ENCODE measurements around the gene CMIP. TPM values are rescaled to one million over a fixed set of nuclear protein-coding genes. Genes with fewer than 3 reads are reported as not detected.

Gene CMIP
- total and polyA plus RNA-seq, 10 of the 15 experiments (the other 5 are each of a cell fraction or from before 2014, with no cell fraction given) = 1.2 to 43.2 (median 4.4) TPM

DNA sequence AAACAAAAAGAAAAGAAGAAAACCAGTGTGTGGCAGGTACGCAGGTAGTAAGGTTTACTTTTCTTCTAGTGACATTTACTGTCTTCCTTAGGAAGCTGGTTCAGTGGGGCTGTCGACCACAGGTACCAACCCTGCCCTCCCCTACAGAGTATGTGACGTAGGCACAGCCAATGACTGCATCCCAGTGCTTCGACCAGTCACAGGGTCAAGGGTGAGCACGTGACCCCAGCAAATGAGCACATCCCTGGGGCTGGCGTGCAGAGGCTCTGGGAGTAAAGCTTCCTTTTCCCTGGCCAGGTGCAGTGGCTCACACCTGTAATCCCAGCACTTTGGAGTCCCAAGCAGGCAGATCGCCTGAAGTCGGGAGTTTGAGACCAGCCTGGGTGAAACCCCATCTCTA, 295.6 kb downstream of the CMIP start (continued):
- TF ChIP-seq JUND (IDR thresholded peaks at IDR 0.05; ENCODE audit: low read depth, low read length) (no peak), NFYB (IDR thresholded peaks at IDR 0.05; ENCODE audit: insufficient read depth, low read depth, low read length) (peak; percentile 80), SMC3 (IDR thresholded peaks at IDR 0.05; ENCODE audit: borderline replicate concordance, low read length) (no peak), ZBED1 (IDR thresholded peaks at IDR 0.05; ENCODE audit: borderline replicate concordance) (no peak), SREBF1 (IDR thresholded peaks at IDR 0.05; ENCODE audit: low read length) (no peak), MEF2B (IDR thresholded peaks at IDR 0.05; ENCODE audit: partially characterized antibody, poor library complexity, severe bottlenecking) (no peak), EED (IDR thresholded peaks at IDR 0.05; ENCODE audit: low read depth) (no peak), BCL11A (IDR thresholded peaks at IDR 0.05; ENCODE audit: low read depth, low read length) (no peak), TCF12 (IDR thresholded peaks at IDR 0.05; ENCODE audit: low read depth, low read length) (peak; percentile 46; the same call in 1 of the 2 replicates), ATF7 (IDR thresholded peaks at IDR 0.05; ENCODE audit: low read depth) (peak; percentile 51), TAF1 (IDR thresholded peaks at IDR 0.05; ENCODE audit: borderline replicate concordance, low read depth, low read length) (no peak), NFIC (IDR thresholded peaks at IDR 0.05; ENCODE audit: low read depth, low read length) (no peak), SPI1 (IDR thresholded peaks at IDR 0.05; ENCODE audit: borderline replicate concordance, insufficient read depth, low read depth, low read length) (no peak), CREM (IDR thresholded peaks at IDR 0.05; ENCODE audit: low read depth) (peak; percentile 86), CBX5 (IDR thresholded peaks at IDR 0.05; ENCODE audit: low read depth) (no peak), SUPT20H (IDR thresholded peaks at IDR 0.05; ENCODE audit: borderline replicate concordance, control insufficient read depth, low read depth, low read length) (no peak), CUX1 (IDR thresholded peaks at IDR 0.05; ENCODE audit: insufficient replicate concordance, low read depth, low read length) (no peak), RAD21 (IDR thresholded peaks at IDR 0.05; ENCODE audit: insufficient read depth, low read depth, low read length) (no peak), ZNF384 (IDR thresholded peaks at IDR 0.05; ENCODE audit: borderline replicate concordance, low read depth, low read length) (no peak), EZH2 (IDR thresholded peaks at IDR 0.05; ENCODE audit: borderline replicate concordance, control insufficient read depth, low read depth, low read length) (no peak), ATF2 (IDR thresholded peaks at IDR 0.05; ENCODE audit: low read length) (no peak), YBX1 (IDR thresholded peaks at IDR 0.05) (no peak), MTA3 (IDR thresholded peaks at IDR 0.05; ENCODE audit: borderline replicate concordance, low read length) (no peak), KLF5 (IDR thresholded peaks at IDR 0.05; ENCODE audit: partially characterized antibody) (no peak)
- TF ChIP-seq, protein P1, sequence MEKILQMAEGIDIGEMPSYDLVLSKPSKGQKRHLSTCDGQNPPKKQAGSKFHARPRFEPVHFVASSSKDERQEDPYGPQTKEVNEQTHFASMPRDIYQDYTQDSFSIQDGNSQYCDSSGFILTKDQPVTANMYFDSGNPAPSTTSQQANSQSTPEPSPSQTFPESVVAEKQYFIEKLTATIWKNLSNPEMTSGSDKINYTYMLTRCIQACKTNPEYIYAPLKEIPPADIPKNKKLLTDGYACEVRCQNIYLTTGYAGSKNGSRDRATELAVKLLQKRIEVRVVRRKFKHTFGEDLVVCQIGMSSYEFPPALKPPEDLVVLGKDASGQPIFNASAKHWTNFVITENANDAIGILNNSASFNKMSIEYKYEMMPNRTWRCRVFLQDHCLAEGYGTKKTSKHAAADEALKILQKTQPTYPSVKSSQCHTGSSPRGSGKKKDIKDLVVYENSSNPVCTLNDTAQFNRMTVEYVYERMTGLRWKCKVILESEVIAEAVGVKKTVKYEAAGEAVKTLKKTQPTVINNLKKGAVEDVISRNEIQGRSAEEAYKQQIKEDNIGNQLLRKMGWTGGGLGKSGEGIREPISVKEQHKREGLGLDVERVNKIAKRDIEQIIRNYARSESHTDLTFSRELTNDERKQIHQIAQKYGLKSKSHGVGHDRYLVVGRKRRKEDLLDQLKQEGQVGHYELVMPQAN (conservative IDR thresholded peaks at IDR 0.05) = no peak

Measured in GM12878 (cell line).